ENCODE data around the gene CFAP221. TPM values are rescaled to one million over a fixed set of nuclear protein-coding genes. Genes with fewer than 3 reads are reported as not detected.

Gene CFAP221
- total RNA-seq, 2 experiments from 2014 or later, result not detected

DNA sequence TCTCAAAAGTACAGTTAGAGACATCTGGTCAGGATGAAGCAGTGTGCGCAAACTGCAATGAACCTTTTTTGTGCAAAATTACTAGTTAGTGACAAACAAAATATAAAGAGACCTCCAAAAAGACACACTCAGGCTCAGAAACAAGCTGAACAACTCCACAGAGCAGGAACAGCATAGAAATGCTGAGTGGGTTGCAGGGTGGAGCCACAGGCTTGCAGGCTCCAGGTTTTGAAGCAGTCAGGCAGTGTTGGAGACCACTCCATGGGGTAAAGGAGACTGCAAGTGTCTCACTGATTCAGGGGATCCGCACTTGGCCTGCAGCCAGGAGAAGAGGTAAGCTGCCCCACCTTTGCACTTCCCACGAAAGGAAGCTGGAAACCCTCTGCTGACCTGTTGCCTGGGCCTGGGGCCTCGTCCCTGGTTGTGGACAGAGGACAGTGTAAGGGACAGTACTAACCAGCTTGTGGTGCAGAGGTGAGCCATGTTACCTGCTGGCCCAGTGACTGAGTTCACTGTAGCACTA is 36.4 kb downstream of the CFAP221 start:
- no peaks in the 10 kb centered on the region for H3K36me3 ChIP-seq (ENCODE audit: insufficient read depth, low read length)
- no peaks in the 10 kb centered on the region for H3K36me3 Mint-ChIP-seq (ENCODE audit: low read depth)
- peaks cover 27% of the 10 kb centered on the region for H3K27me3 Mint-ChIP-seq
- H3K9me3 Mint-ChIP-seq, result peaks cover 6% of the 10 kb centered on the region
- TF ChIP-seq, protein P1, sequence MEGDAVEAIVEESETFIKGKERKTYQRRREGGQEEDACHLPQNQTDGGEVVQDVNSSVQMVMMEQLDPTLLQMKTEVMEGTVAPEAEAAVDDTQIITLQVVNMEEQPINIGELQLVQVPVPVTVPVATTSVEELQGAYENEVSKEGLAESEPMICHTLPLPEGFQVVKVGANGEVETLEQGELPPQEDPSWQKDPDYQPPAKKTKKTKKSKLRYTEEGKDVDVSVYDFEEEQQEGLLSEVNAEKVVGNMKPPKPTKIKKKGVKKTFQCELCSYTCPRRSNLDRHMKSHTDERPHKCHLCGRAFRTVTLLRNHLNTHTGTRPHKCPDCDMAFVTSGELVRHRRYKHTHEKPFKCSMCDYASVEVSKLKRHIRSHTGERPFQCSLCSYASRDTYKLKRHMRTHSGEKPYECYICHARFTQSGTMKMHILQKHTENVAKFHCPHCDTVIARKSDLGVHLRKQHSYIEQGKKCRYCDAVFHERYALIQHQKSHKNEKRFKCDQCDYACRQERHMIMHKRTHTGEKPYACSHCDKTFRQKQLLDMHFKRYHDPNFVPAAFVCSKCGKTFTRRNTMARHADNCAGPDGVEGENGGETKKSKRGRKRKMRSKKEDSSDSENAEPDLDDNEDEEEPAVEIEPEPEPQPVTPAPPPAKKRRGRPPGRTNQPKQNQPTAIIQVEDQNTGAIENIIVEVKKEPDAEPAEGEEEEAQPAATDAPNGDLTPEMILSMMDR (IDR thresholded peaks at IDR 0.05), result no peak
- no peak overlapping the region for H3K27ac Mint-ChIP-seq
- no peaks in the 10 kb centered on the region for H3K27me3 ChIP-seq (ENCODE audit: control insufficient read depth in 1 of 2, insufficient read depth in 2 of 2, low read length in 2 of 2)
- CTCF ChIA-PET, result no interaction called here
- no peak overlapping the region for H3K27ac ChIP-seq (ENCODE audit: low read depth in 1 of 2, low read length in 2 of 2)
- no peak for DNase-seq
- peaks cover 0 to 3% of the 10 kb centered on the region in 2 experiments for H3K9me3 ChIP-seq (ENCODE audit: control insufficient read depth in 1 of 2, insufficient read depth in 1 of 2, low read length in 2 of 2)
- no peak overlapping the region for H3K4me3 ChIP-seq (ENCODE audit: low read length)
- intact Hi-C loops (cut with DNase I, micrococcal nuclease), result no loop called here
- no peaks in the 10 kb centered on the region for H3K4me1 Mint-ChIP-seq (ENCODE audit: low read depth)
- POLR2A ChIA-PET, result no interaction called here
- no peak overlapping the region for H3K4me3 Mint-ChIP-seq
- no peak for ATAC-seq (ENCODE audit: poor library complexity)
- no peaks in the 10 kb centered on the region for H3K4me1 ChIP-seq (ENCODE audit: insufficient read depth, low read length)

DNA sequence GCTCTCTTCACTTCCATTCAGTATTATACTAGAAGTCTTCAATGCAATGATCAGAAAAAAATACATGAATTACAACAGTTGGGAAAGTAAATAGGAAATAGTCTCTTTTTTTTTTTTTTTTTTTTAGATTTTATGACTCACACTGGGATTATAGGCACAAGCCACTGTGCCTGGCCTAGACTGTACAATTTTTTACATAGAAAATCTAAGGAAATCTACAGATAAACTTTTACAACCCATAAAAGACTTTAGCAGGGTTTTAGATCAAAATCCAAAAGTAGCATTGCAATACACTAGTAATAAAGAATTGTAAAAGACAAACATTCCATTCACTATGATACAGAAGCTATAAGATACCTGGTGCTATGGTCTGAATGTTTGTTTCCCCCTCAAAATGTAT is 39.0 kb downstream of the CFAP221 start:
- Histone ChIP-seq H3K27ac (ENCODE audit: low read depth in 1 of 2, low read length in 2 of 2) (no peak overlapping the region), H3K4me3 (ENCODE audit: low read length) (no peak overlapping the region), H3K9me3 (ENCODE audit: control insufficient read depth in 1 of 2, insufficient read depth in 1 of 2, low read length in 2 of 2) (no peaks in the 10 kb centered on the region), H3K4me1 (ENCODE audit: insufficient read depth, low read length) (no peaks in the 10 kb centered on the region), H3K36me3 (ENCODE audit: insufficient read depth, low read length) (no peaks in the 10 kb centered on the region), H3K27me3 (ENCODE audit: control insufficient read depth in 1 of 2, insufficient read depth in 2 of 2, low read length in 2 of 2) (no peaks in the 10 kb centered on the region)
- Mint-ChIP-seq H3K36me3 (ENCODE audit: low read depth) (no peaks in the 10 kb centered on the region), H3K27me3 (peaks cover 11% of the 10 kb centered on the region), H3K9me3 (peaks cover 6% of the 10 kb centered on the region), H3K4me3 (no peak overlapping the region), H3K27ac (no peak overlapping the region), H3K4me1 (ENCODE audit: low read depth) (no peaks in the 10 kb centered on the region)
- intact Hi-C loops (cut with DNase I, micrococcal nuclease), result no loop called here
- ATAC-seq (ENCODE audit: poor library complexity) (no peak), DNase-seq (no peak)
- ChIA-PET CTCF (no interaction called here), POLR2A (no interaction called here)
- TF ChIP-seq, protein P1 (IDR thresholded peaks at IDR 0.05), result no peak

DNA sequence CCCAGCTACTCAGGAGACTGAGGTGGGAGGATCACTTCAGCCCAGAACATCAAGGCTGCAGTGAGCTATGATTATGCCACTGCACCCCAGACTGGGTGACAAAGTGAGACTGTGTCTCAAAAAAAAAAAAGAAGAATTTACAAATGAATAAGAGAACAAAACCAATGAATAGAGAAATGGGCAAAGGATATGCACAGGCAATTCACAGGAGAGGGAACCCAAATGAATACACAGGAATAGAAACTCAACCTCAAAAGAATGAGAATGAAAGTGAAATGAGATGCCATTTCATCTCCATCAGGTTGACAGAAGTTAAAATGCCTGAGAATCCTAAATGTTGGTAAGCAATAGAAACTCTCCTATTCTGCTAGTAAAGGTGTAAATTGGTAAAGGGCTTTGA is 40.2 kb downstream of the CFAP221 start:
- Histone ChIP-seq H3K4me3 (ENCODE audit: low read length) (no peak overlapping the region), H3K4me1 (ENCODE audit: insufficient read depth, low read length) (no peaks in the 10 kb centered on the region), H3K27ac (ENCODE audit: low read depth in 1 of 2, low read length in 2 of 2) (no peak overlapping the region), H3K27me3 (ENCODE audit: control insufficient read depth in 1 of 2, insufficient read depth in 2 of 2, low read length in 2 of 2) (no peaks in the 10 kb centered on the region), H3K9me3 (ENCODE audit: control insufficient read depth in 1 of 2, insufficient read depth in 1 of 2, low read length in 2 of 2) (no peaks in the 10 kb centered on the region), H3K36me3 (ENCODE audit: insufficient read depth, low read length) (no peaks in the 10 kb centered on the region)
- Mint-ChIP-seq H3K36me3 (ENCODE audit: low read depth) (no peaks in the 10 kb centered on the region), H3K4me3 (no peak overlapping the region), H3K27me3 (peaks cover 11% of the 10 kb centered on the region), H3K9me3 (peaks cover 6% of the 10 kb centered on the region), H3K4me1 (ENCODE audit: low read depth) (no peaks in the 10 kb centered on the region), H3K27ac (no peak overlapping the region)
- DNase-seq (no peak), ATAC-seq (ENCODE audit: poor library complexity) (no peak)
- ChIA-PET POLR2A (no interaction called here), CTCF (no interaction called here)
- intact Hi-C loops (cut with DNase I, micrococcal nuclease), result no loop called here
- TF ChIP-seq, protein P1 (IDR thresholded peaks at IDR 0.05), result no peak

Data from CD4-positive, alpha-beta T cell (primary cell).